ENCODE measurements around the gene KHSRP.

DNA sequence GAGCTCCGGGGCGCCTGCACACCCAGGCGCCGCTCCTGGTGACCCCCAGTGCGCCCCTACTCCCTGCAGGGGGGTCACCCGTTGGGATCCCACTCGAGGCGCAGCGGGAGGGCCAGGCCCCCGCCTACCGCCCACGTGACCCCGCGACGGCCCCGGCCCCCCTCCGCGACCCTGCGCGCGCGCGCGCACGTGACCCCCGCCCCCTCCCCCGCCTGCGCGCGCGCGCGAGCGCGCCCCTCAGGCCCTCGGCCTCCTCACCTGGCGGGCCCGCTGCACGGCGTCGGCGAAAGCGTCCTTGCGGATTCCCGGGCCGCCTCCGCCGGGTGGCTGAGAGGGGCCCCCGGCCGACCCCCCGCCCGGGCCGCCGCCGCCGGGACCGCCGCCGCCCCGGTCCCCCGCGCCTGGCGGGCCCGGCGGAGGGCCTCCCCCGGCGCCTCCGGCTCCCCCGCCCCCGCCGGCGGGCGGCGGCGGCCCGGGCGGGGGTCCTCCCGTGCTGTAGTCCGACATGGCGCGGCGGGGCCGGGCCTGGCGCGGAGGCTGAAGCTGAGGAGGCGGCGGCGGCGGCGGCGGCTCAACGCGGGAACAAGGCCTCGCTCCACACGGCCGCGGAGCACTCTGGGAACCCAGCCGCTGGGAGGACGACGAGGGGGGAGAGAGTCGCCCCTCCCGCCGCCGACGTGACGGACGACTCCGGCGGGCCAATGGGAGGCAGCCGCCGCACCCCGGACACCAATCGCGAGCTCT, at the start of gene KHSRP:
- TF ChIP-seq, protein P1, sequence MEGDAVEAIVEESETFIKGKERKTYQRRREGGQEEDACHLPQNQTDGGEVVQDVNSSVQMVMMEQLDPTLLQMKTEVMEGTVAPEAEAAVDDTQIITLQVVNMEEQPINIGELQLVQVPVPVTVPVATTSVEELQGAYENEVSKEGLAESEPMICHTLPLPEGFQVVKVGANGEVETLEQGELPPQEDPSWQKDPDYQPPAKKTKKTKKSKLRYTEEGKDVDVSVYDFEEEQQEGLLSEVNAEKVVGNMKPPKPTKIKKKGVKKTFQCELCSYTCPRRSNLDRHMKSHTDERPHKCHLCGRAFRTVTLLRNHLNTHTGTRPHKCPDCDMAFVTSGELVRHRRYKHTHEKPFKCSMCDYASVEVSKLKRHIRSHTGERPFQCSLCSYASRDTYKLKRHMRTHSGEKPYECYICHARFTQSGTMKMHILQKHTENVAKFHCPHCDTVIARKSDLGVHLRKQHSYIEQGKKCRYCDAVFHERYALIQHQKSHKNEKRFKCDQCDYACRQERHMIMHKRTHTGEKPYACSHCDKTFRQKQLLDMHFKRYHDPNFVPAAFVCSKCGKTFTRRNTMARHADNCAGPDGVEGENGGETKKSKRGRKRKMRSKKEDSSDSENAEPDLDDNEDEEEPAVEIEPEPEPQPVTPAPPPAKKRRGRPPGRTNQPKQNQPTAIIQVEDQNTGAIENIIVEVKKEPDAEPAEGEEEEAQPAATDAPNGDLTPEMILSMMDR (IDR thresholded peaks at IDR 0.05) = no peak
- TF ChIP-seq POLR2A (IDR thresholded peaks at IDR 0.05) = peak; percentile 80
